AG08396 (cell line): ENCODE results near the gene PIK3CB.
"Not testable (repeated sequence)": the region's sequence is repeated elsewhere in the genome, so short reads cannot be mapped to it uniquely, and the experiment has no call there.

Experiments
- DNase-seq: peaks from one replicate; pipeline ENCODE4 v3.0.0; 2012; ENCODE audit warnings: low spot score, mixed read lengths

Gene PIK3CB

DNA sequence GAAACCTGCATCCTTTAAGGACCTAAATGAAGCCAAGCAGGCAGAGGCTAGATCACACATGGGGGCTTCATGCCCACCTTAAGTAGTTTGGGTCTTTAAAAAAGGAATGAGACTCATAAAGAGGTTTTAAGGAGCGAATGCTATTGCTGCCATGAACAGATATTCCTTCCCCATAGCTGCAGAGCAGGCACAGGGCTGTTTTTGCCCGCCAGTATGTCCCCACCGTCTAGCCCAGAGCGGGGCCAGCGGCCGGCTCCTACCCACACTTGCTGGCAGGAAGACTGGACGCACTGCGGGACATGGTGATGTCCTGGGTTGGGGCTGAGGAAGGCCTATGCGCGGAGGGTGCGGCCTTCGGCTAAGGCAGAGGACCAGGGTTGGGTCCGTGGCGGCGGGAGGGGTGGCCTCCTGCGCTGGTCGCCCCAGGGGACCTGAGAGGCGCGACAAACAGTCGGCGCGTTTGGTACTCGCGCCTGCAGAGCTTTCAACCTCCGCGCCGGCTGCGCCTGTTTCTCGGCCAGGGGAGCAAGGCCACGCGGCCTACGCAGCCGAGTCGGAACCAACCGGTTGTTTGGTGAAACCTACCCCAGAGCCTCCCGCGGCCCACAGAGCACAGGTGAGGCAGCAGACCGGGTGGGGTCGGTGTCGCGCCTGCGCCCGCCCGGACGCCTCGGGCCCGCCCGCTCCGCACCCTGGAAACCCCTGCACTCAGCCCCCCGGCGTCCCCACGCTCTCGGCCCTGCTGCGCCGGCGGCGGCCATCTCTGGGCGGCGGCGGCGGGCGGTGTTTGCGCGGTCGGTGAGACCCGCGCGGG, 226.2 kb downstream of the PIK3CB start, which contains the start of gene FAIM:
TSS of gene FAIM (plus strand) at position 450 of the 814 bp plus-strand sequence. CDS start 10,956 bp downstream, outside the sequence.
- DNase-seq: peak; percentile 74

DNA sequence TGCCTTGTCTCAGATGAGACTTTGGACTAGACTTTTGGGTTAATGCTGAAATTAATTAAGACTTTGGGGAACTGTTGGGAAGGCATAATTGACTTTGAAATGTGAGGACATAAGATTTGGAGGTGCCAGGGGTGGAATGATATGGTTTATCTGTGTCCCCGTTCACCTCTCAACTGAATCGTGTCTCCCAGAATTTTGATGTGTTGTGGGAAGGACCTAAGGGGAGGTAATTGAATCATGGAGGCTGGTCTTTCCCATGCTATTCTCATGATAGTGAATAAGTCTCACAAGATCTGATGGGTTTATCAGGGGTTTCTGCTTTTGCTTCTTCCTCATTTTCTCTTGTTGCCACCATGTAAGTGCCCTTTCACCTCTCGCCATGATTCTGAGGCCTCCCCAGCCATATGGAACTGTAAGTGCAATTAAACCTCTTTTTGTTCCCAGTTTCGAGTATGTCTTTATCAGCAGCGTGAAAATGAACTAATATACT, 230.6 kb downstream of the PIK3CB start:
- not testable (repeated sequence) for DNase-seq
